Endothelial cell of umbilical vein (primary cell): Measurements from ENCODE around the gene PCDH15. TPM values are rescaled to one million over a fixed set of nuclear protein-coding genes. Genes with fewer than 3 reads are reported as not detected.

Source experiments
- BruUV-seq: library from RNA; stranded (reverse); fragments of 400-500 nt; replicated peaks from 2 replicates; lab custom pipeline; 2021; lab: Mats Ljungman, UMichigan
- CTCF ChIA-PET: fragments of 300-600, 350-600 bp; sonication (Branson Sonifier 250); formaldehyde crosslinking; loops from one replicate; lab custom pipeline; 2021; ENCODE audit warnings: antibody characterized with exemption, inconsistent platforms; lab: Charles Lee
- POLR2A ChIA-PET: fragments of 300-600, 350-600 bp; sonication (Branson Sonifier 250); formaldehyde crosslinking; loops from one replicate; lab custom pipeline; 2021; ENCODE audit warnings: antibody characterized with exemption, inconsistent platforms; lab: Charles Lee
- DNase-seq: peaks from one replicate; pipeline ENCODE4 v3.0.0-alpha.2; 2011; ENCODE audit warnings: low read depth, low spot score
- FAIRE-seq: peaks from 2 replicates; lab custom pipeline; 2011; peaks lifted over from hg19 to GRCh38; lab: Jason Lieb, UNC
- H2AFZ ChIP-seq: 2 replicates; pipeline ENCODE4 v1.6.0; 2012; ENCODE audit warnings: low read depth, low read length, control low read depth, inconsistent platforms
- H3K27ac ChIP-seq: 2 replicates; pipeline ENCODE4 v1.5.1; 2011; ENCODE audit warnings: low read depth, mild to moderate bottlenecking, control low read depth, low read length, moderate library complexity; ENCODE audit not compliant: insufficient read depth
- H3K27me3 ChIP-seq, 2 experiments: 2 replicates each; pipeline versions ENCODE4 v1.6.0 to v1.6.1; 2011; ENCODE audit warnings: low read length in 2 of 2, mixed read lengths in 1 of 2; ENCODE audit not compliant: control insufficient read depth in 2 of 2, insufficient read depth in 2 of 2
- H3K36me3 ChIP-seq, 2 experiments: 2 replicates in 1 of 2; 3 replicates in 1 of 2; pipeline ENCODE4 v1.5.1; 2011; ENCODE audit warnings: low read length in 2 of 2, mild to moderate bottlenecking in 1 of 2, moderate library complexity in 1 of 2; ENCODE audit not compliant: control insufficient read depth in 2 of 2, insufficient read depth in 2 of 2; ENCODE audit errors: extremely low read depth in 1 of 2
- H3K4me1 ChIP-seq: 3 replicates; pipeline ENCODE4 v1.5.1; 2011; ENCODE audit warnings: mild to moderate bottlenecking, low read length; ENCODE audit not compliant: control insufficient read depth, insufficient read depth; ENCODE audit errors: extremely low read depth
- H3K4me2 ChIP-seq: 2 replicates; pipeline ENCODE4 v1.6.1; 2011; ENCODE audit warnings: low read length, control low read depth, mixed read lengths; ENCODE audit not compliant: insufficient read depth
- H3K4me3 ChIP-seq, 3 experiments: fragments of 200-600 bp in 1 of 3; sonication (generic), shearing (Covaris generic) in 1 of 3; replicated peaks in 1 of 3; 2 replicates each; pipeline ENCODE4 v1.5.1; 2011 to 2016; ENCODE audit warnings: control low read depth in 3 of 3, low read length in 3 of 3, mild to moderate bottlenecking in 2 of 3, inconsistent platforms in 1 of 3, low read depth in 1 of 3, moderate library complexity in 1 of 3; ENCODE audit not compliant: insufficient read depth in 1 of 3
- H3K79me2 ChIP-seq: 2 replicates; pipeline ENCODE4 v1.6.0; 2012; ENCODE audit warnings: low read length, inconsistent platforms; ENCODE audit not compliant: control insufficient read depth, insufficient read depth
- H3K9ac ChIP-seq: replicated peaks from 2 replicates; pipeline ENCODE3; 2011; ENCODE audit warnings: low read length, control low read depth; ENCODE audit not compliant: insufficient read depth; ENCODE audit errors: extremely low read depth
- H3K9me1 ChIP-seq: replicated peaks from 3 replicates; pipeline ENCODE4 v1.6.0; 2011; ENCODE audit warnings: mild to moderate bottlenecking, low read length; ENCODE audit not compliant: control insufficient read depth, insufficient read depth; ENCODE audit errors: extremely low read depth
- H3K9me3 ChIP-seq: replicated peaks from 2 replicates; pipeline ENCODE4 v1.5.1; 2012; ENCODE audit warnings: low read length, inconsistent platforms; ENCODE audit not compliant: control insufficient read depth, insufficient read depth
- H4K20me1 ChIP-seq: replicated peaks from 2 replicates; pipeline ENCODE3; 2011; ENCODE audit warnings: mild to moderate bottlenecking, low read length; ENCODE audit not compliant: control insufficient read depth, insufficient read depth; ENCODE audit errors: extremely low read depth
- EZH2 ChIP-seq: IDR thresholded peaks from 2 replicates; pipeline ENCODE4 v1.6.1; 2012; ENCODE audit warnings: borderline replicate concordance, low read depth, mild to moderate bottlenecking, moderate library complexity, low read length, inconsistent platforms; ENCODE audit not compliant: severe bottlenecking
- FOS ChIP-seq: IDR thresholded peaks from 2 replicates; pipeline ENCODE4 v1.6.1; 2011; ENCODE audit warnings: mild to moderate bottlenecking, low read length, moderate library complexity, borderline replicate concordance; ENCODE audit not compliant: insufficient read depth
- GATA2 ChIP-seq: IDR thresholded peaks from 2 replicates; pipeline ENCODE4 v1.7.0; 2011; ENCODE audit warnings: low read depth, mild to moderate bottlenecking, moderate library complexity, mixed read lengths, low read length; ENCODE audit not compliant: insufficient read length, insufficient read depth
- JUN ChIP-seq: IDR thresholded peaks from 2 replicates; pipeline ENCODE4 v1.6.1; 2011; ENCODE audit warnings: borderline replicate concordance, low read depth; ENCODE audit not compliant: insufficient read length, insufficient read depth
- MYC ChIP-seq: IDR thresholded peaks from one replicate; pipeline ENCODE4 v1.6.1; 2011; ENCODE audit warnings: mild to moderate bottlenecking, low read depth, low read length
- POLR2A ChIP-seq: IDR thresholded peaks from 2 replicates; pipeline ENCODE4 v1.6.1; 2012; ENCODE audit warnings: low read depth, mild to moderate bottlenecking, control low read depth, low read length
- POLR2AphosphoS5 ChIP-seq: IDR thresholded peaks from 2 replicates; pipeline ENCODE4 v1.6.1; 2012; ENCODE audit warnings: low read depth, mild to moderate bottlenecking, control low read depth, low read length, moderate library complexity; ENCODE audit not compliant: insufficient read depth
- dilution Hi-C: fragments of 300-500 bp; cut with MboI; formaldehyde crosslinking; loops from one replicate; pipeline ENCODE4 v1.15.0; 2019; ENCODE audit warnings: low sequenced_read_pairs; ENCODE audit not compliant: extremely low pct_ligation_motif_present
- intact Hi-C: fragments of 100-400 bp; cut with micrococcal nuclease; formaldehyde crosslinking; loops from one replicate; pipeline ENCODE4 v1.10.0; 2022
- polyA plus RNA-seq, 4 experiments: library from polyadenylated mRNA; depleted of rRNA in 3 of 4; stranded (reverse) in 3 of 4; unstranded in 1 of 4; fragments of >200 nt; gene quantifications; 2 replicates each; pipeline versions ENCODE4 v1.2.1 to v1.2.3, GENCODE V29; 2011 to 2012; ENCODE audit warnings: missing spikeins in 1 of 4
- total RNA-seq: library from RNA; stranded (reverse); gene quantifications from 2 replicates; pipeline ENCODE4 v1.2.3, GENCODE V29; 2021
- TF ChIP-seq, protein P1 (sequence below), 2 donors: IDR thresholded peaks; 1 replicate in 1 of 2; 2 replicates in 1 of 2; pipeline ENCODE4 v1.5.1; 2011; ENCODE audit warnings: low read length in 2 of 2, mild to moderate bottlenecking in 2 of 2, moderate library complexity in 2 of 2, control low read depth in 1 of 2, inconsistent platforms in 1 of 2, low read depth in 1 of 2; ENCODE audit not compliant: insufficient read depth in 1 of 2; ENCODE audit errors: extremely low read depth in 1 of 2
- TF ChIP-seq, protein P2 (sequence below): IDR thresholded peaks from 2 replicates; pipeline ENCODE4 v1.6.1; 2011; ENCODE audit not compliant: insufficient read depth, insufficient read length

PCDH15 gene
- total and polyA plus RNA-seq, 2 donors (not counting 3 experiments of a cell fraction or from before 2014, with no cell fraction given) = 0.04 TPM; not detected in 1

DNA sequence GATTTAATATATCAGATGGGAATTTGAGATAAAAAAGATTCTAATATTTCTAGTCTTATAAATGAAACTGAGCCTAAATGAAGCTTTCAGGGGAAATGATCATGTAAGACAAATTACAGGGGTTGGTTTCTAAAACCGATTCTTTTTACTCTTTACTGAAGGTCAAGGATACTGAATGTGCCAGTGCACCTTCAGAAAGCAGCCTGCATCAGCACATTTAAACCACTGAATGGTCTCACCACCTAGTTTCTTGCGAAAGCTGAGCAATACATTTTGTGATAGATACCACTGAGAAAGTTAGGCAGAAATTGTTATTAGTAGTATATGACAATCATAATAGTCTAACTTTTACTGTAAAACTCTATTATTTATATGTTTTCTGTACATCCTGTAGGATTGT, 180.7 kb downstream of the PCDH15 start:
- no TSS peak for BruUV-seq
- DNase-seq (no peak), FAIRE-seq (no peak)
- intact Hi-C loops (loop anchor here (5.0 kb wide), 1 partner anchor 33 kb away; no protein-coding TSS in a partner anchor), dilution Hi-C loops (no loop called here)
- H3K36me3 ChIP-seq = no peaks in the 10 kb centered on the region
- no peaks in the 10 kb centered on the region for H4K20me1 ChIP-seq
- H3K9me3 ChIP-seq = no peaks in the 10 kb centered on the region
- no peak overlapping the region for H3K27ac ChIP-seq
- H3K9ac ChIP-seq = no peak overlapping the region
- ChIA-PET CTCF (interaction anchor here (1.6 kb wide), 1 partner anchor 181 kb away, joined by 3 read pairs; the partner anchor contains the start of gene PCDH15), POLR2A (no interaction called here)
- no peak overlapping the region for H3K4me3 ChIP-seq
- no peaks in the 10 kb centered on the region for H3K79me2 ChIP-seq
- no peak overlapping the region for H2AFZ ChIP-seq
- H3K4me1 ChIP-seq = peaks cover 11% of the 10 kb centered on the region
- H3K9me1 ChIP-seq = no peaks in the 10 kb centered on the region
- H3K4me2 ChIP-seq = no peak overlapping the region
- TF ChIP-seq POLR2A (no peak), FOS (no peak)
- H3K27me3 ChIP-seq = no peaks in the 10 kb centered on the region

DNA sequence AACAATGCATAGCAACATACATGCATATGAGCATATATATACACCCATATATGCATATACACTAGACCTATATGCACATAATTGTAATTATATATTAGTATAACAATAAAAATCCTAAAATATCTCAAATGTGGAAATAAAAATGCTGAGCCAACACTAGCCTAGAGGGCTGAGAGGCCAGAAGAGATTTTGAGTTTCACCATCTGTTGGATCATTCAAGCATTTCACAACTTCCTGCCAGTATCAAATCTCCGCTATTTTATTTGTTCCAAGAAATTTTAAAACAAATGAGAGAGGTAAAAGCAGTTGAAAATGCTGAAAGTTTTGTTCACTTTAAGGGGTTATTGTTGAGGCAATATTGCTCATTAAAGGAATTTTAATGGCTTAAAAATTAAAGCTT, 187.0 kb downstream of the PCDH15 start:
- H2AFZ ChIP-seq = no peak overlapping the region
- no peak for DNase-seq
- no peak overlapping the region for H3K27ac ChIP-seq
- H3K4me1 ChIP-seq = peaks cover 12% of the 10 kb centered on the region
- H3K27me3 ChIP-seq = no peaks in the 10 kb centered on the region
- H3K9ac ChIP-seq = no peak overlapping the region
- no peaks in the 10 kb centered on the region for H3K9me3 ChIP-seq
- no peaks in the 10 kb centered on the region for H4K20me1 ChIP-seq
- H3K36me3 ChIP-seq = no peaks in the 10 kb centered on the region
- no peaks in the 10 kb centered on the region for H3K79me2 ChIP-seq
- CTCF ChIA-PET = no interaction called here
- intact Hi-C loops (no loop called here), dilution Hi-C loops (no loop called here)
- POLR2A ChIA-PET = no interaction called here
- H3K4me3 ChIP-seq = no peak overlapping the region
- no peak for FAIRE-seq
- no TSS peak for BruUV-seq
- TF ChIP-seq FOS (no peak), GATA2 (no peak), POLR2A (no peak), JUN (no peak), MYC (no peak), EZH2 (no peak), POLR2AphosphoS5 (no peak)
- TF ChIP-seq, protein P1, sequence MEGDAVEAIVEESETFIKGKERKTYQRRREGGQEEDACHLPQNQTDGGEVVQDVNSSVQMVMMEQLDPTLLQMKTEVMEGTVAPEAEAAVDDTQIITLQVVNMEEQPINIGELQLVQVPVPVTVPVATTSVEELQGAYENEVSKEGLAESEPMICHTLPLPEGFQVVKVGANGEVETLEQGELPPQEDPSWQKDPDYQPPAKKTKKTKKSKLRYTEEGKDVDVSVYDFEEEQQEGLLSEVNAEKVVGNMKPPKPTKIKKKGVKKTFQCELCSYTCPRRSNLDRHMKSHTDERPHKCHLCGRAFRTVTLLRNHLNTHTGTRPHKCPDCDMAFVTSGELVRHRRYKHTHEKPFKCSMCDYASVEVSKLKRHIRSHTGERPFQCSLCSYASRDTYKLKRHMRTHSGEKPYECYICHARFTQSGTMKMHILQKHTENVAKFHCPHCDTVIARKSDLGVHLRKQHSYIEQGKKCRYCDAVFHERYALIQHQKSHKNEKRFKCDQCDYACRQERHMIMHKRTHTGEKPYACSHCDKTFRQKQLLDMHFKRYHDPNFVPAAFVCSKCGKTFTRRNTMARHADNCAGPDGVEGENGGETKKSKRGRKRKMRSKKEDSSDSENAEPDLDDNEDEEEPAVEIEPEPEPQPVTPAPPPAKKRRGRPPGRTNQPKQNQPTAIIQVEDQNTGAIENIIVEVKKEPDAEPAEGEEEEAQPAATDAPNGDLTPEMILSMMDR (IDR thresholded peaks at IDR 0.05; ENCODE audit: extremely low read depth in 1 of 2, insufficient read depth in 1 of 2, low read depth in 1 of 2, low read length in 2 of 2) = no peak
- TF ChIP-seq, protein P2, sequence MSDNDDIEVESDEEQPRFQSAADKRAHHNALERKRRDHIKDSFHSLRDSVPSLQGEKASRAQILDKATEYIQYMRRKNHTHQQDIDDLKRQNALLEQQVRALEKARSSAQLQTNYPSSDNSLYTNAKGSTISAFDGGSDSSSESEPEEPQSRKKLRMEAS = no peak
- H3K9me1 ChIP-seq = no peaks in the 10 kb centered on the region
- H3K4me2 ChIP-seq = no peak overlapping the region
